CD4-positive, alpha-beta T cell treated with Interleukin-6 for 4 hours (primary cell): ENCODE data around the gene CT45A3.
A peak's percentile ranks its signal among the peaks of the same experiment; 100 is the strongest.
"Not testable (repeated sequence)": the region's sequence is repeated elsewhere in the genome, so short reads cannot be mapped to it uniquely, and the experiment has no call there.

Experiments used
- DNase-seq: peaks from one replicate; pipeline ENCODE4 v3.0.0-alpha.2; 2020; ENCODE audit warnings: mixed read lengths

Gene CT45A3, protein sequence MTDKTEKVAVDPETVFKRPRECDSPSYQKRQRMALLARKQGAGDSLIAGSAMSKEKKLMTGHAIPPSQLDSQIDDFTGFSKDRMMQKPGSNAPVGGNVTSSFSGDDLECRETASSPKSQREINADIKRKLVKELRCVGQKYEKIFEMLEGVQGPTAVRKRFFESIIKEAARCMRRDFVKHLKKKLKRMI

DNA sequence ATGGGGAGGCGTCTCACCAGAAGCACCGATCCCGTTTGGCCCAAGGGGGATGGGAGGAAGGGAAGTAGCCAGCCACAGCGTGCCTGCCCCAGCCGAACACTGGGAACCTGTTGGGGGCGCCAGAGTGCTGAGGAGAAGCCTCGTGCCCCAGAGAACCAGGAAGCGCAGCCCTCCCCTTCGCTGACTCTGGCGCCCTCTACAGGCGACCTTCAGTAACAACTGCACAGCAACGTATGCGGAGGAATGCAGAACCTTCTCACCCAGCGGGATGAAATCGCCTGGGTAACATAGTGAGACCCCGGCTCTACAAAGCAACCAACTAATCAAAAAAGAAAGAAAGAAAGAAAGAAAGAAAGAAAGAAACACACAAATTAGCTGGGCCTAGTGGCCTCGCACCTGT lies at the start of gene CT45A3:
Gene CT45A3, minus strand, starts transcription at position 101 of the 400 bp plus-strand sequence. CDS start 3,747 bp downstream, outside the sequence.
- DNase-seq: not testable (repeated sequence)

DNA sequence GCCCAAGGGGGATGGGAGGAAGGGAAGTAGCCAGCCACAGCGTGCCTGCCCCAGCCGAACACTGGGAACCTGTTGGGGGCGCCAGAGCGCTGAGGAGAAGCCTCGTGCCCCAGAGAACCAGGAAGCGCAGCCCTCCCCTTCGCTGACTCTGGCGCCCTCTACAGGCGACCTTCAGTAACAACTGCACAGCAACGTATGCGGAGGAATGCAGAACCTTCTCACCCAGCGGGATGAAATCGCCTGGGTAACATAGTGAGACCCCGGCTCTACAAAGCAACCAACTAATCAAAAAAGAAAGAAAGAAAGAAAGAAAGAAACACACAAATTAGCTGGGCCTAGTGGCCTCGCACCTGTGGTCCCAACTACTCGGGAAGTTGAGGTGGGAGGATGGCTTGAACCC lies 34.7 kb upstream of the CT45A3 start, which contains the start of gene CT45A6:
Gene CT45A6, minus strand, starts transcription at position 101 of the 400 bp plus-strand sequence. CDS start 3,794 bp downstream, outside the sequence.
- not testable (repeated sequence) for DNase-seq

DNA sequence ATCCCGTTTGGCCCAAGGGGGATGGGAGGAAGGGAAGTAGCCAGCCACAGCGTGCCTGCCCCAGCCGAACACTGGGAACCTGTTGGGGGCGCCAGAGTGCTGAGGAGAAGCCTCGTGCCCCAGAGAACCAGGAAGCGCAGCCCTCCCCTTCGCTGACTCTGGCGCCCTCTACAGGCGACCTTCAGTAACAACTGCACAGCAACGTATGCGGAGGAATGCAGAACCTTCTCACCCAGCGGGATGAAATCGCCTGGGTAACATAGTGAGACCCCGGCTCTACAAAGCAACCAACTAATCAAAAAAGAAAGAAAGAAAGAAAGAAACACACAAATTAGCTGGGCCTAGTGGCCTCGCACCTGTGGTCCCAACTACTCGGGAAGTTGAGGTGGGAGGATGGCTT lies 17.4 kb upstream of the CT45A3 start, which contains the start of gene CT45A5:
Gene CT45A5, minus strand, starts transcription at position 101 of the 400 bp plus-strand sequence. CDS start 3,774 bp downstream, outside the sequence.
- not testable (repeated sequence) for DNase-seq

DNA sequence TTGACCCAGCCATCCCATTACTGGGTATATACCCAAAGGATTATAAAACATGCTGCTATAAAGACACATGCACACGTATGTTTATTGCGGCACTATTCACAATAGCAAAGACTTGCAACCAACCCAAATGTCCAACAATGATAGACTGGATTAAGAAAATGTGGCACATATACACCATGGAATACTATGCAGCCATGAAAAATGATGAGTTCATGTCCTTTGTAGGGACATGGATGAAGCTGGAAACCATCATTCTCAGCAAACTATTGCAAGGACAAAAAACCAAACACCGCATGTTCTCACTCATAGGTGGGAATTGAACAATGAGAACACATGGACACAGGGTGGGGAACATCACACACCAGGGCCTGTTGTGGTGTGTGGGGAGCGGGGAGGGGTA lies 23.3 kb downstream of the CT45A3 start:
- not testable (repeated sequence) for DNase-seq

DNA sequence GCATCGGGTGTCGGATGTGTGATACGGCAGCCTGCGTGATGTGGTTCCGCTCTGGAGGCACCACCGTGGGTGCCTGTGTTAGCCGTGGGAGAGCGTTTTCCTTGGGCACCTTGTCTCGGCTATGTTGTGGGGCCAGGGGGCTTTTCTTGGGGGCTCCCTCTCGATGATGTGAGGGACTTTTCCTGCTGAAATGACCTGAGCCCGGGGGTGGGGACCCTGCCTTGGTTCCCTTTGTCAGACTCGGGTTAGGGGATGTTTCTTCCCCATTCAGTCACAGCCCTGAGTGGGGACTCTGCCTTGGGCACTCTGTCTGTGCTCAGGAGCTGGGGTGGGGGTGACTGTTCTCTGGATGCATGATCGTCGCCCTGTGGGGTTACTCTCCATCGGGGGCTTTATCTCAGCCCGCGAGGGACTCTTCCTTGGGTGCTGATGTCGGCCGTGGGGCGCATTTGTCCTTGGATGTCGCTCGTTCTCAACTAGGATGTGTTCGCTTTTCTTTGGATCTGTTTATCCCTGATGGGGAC lies 26.7 kb downstream of the CT45A3 start:
- no peak for DNase-seq

DNA sequence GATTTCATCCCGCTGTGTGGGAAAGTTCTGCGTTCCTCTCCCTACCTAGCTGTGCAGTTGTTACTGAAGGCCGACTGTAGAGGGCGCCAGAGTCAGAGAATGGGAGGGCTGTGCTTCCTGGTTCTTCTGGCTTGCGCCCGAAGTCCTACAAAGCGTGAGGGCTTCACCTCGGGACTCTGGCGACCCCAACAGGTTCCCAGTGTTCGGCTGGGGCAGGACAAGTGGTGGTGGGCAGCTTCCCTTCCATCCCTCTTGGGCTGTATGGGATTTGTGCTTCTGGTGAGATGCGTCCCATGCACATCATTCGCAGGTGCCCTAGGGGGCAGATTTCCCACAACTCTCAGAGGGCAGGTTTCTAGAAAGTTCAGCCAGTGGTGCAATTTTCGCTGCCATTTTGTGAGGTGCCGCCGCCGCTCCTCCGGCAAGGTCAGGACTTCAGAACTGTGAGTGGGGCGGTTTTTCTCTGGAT lies 27.3 kb downstream of the CT45A3 start:
- peak; percentile 53 for DNase-seq

DNA sequence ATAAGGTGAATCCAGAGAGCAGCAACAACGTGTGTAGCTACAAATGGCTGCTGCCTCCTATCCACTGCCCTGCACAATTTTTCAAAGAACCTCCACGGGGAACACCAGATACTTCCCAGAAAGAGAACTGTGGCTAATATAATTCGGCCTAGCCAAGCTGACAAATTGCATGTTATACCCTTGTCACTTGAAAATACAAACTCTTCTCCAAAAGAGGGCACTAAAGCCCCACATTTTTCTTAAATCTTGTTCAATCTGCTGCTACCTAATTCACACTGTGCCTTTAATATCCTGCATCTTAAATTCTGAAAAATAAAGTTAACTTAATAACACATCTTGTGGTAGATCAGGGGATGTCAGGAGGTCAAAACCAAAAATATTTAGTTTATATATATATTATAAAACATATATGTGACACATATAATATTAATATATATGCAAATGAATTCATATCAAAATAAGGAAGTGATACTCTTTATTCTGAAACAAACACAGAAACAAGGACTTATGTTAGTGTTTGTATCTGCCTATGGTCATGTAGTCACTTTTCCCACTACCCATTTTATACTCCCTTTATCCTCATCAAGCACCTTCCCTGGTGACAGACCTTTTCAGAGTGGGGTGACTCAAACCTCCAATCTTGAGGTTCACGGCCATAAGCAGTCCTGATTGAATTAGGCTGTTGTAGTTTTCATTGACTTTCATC lies 30.5 kb downstream of the CT45A3 start:
- no peak for DNase-seq

DNA sequence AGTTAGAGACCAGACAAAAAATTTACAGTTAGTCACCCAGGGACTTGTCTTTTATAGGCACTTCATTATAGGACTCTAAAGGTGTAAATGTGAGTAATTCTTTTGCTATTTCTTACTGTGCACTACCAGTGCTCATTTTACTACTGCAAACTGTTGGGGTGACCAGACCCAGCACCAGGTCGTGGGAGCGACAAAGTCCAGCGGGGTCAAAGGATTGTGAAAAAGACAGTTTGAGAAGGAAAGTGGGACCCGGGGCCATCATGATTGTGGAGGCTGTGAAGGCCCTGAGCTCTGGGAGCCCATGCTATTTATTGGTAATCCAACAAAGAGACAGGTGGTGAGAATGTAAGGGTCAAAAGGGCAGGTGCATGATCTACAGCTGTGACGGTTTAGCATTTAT lies 33.3 kb downstream of the CT45A3 start:
- not testable (repeated sequence) for DNase-seq

DNA sequence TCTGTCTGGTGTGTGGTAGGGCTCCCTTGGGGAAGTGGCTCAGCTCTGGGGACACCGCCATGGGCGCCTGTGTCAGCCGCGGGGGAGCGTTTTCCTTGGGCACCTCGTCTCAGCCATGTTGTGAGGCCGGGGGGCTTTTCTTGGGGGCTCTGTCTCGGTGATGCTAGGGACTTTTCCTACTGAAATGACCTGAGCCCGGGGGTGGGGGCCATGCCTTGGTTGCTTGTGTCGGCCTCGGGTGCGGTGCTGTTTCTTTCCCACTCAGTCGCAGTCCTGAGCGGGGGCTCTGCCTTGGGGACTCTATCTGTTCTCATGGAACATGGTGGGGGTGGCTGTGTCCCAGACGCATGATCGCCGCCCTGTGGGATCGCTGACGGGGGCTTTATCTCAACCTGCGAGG lies 54.2 kb downstream of the CT45A3 start:
- DNase-seq: no peak

DNA sequence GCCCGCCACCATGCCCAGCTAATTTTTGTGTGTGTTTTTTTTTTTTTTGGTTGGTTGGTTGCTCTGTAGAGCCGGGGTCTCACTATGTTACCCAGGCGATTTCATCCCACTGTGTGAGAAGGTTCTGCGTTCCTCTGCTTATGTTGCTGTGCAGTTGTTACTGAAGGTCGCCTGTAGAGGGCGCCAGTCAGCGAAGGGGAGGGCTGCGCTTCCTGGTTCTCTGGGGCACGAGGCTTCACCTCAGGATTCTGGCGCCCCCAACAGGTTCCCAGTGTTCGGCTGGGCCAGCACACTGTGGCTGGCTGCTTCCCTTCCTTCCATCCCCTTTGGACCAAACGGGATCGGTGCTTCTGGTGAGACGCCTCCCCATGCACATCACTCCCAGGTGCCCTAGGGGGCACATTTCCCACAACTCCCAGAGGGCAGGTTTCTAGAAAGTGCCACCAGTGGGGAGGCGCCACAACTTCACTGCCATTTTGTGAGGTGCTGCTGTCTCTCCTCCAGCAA lies 54.8 kb downstream of the CT45A3 start, which contains the start of gene CT45A1:
Gene CT45A1, plus strand, starts transcription at position 457 of the 507 bp plus-strand sequence. CDS start 5,302 bp downstream, outside the sequence.
- DNase-seq: peak; percentile 11
